CD14-positive monocyte (primary cell): ENCODE results near the gene ACBD6. TPM values are rescaled to one million over a fixed set of nuclear protein-coding genes. Genes with fewer than 3 reads are reported as not detected.

Experiments used
- DNase-seq, 3 donors: peaks; one replicate each; pipeline ENCODE4 v3.0.0-alpha.2; 2011 to 2022
- H2AFZ ChIP-seq: 2 replicates; pipeline ENCODE4 v1.6.0; 2012; ENCODE audit warnings: mild to moderate bottlenecking, low read depth, low read length, inconsistent platforms; ENCODE audit not compliant: insufficient read depth, poor library complexity, severe bottlenecking
- H3K27ac ChIP-seq, 2 donors: 1 replicate in 1 of 2; 2 replicates in 1 of 2; pipeline ENCODE4 v1.5.1; 2012 to 2013; ENCODE audit warnings: low read length in 2 of 2, control low read depth in 1 of 2, inconsistent platforms in 1 of 2, low read depth in 1 of 2, mild to moderate bottlenecking in 1 of 2
- H3K27me3 ChIP-seq, 2 donors: one replicate each; pipeline versions ENCODE4 v1.6.0 to v1.6.1; 2011 to 2013; ENCODE audit warnings: low read length in 2 of 2; ENCODE audit not compliant: control insufficient read depth in 2 of 2, insufficient read depth in 2 of 2
- H3K36me3 ChIP-seq, 2 donors: replicated peaks in 1 of 2; 1 replicate in 1 of 2; 2 replicates in 1 of 2; pipeline versions ENCODE4 v1.5.1 to v1.6.1; 2012 to 2013; ENCODE audit warnings: low read length in 2 of 2, control low read depth in 1 of 2, inconsistent platforms in 1 of 2, mild to moderate bottlenecking in 1 of 2; ENCODE audit not compliant: insufficient read depth in 2 of 2, control insufficient read depth in 1 of 2
- H3K4me1 ChIP-seq, 2 donors: 1 replicate in 1 of 2; 2 replicates in 1 of 2; pipeline versions ENCODE4 v1.5.1 to v1.6.1; 2012 to 2013; ENCODE audit warnings: low read length in 2 of 2, control low read depth in 1 of 2, inconsistent platforms in 1 of 2, mild to moderate bottlenecking in 1 of 2, moderate library complexity in 1 of 2; ENCODE audit not compliant: insufficient read depth in 2 of 2, control insufficient read depth in 1 of 2
- H3K4me2 ChIP-seq: replicated peaks from 2 replicates; pipeline ENCODE3; 2012; ENCODE audit warnings: low read length, moderate library complexity, mild to moderate bottlenecking; ENCODE audit not compliant: poor library complexity, severe bottlenecking; ENCODE audit errors: extremely low read depth
- H3K4me3 ChIP-seq, 3 experiments: fragments of 200-600 bp in 1 of 3; sonication (generic) in 1 of 3; replicated peaks in 1 of 3; 1 replicate in 2 of 3; 2 replicates in 1 of 3; pipeline ENCODE4 v1.5.1; 2011 to 2013; ENCODE audit warnings: low read length in 3 of 3, mild to moderate bottlenecking in 3 of 3, control low read depth in 2 of 3, low read depth in 2 of 3, inconsistent platforms in 1 of 3, moderate library complexity in 1 of 3
- H3K79me2 ChIP-seq: 2 replicates; pipeline ENCODE4 v1.6.0; 2012; ENCODE audit warnings: mild to moderate bottlenecking, control low read depth, inconsistent platforms, low read length, moderate library complexity; ENCODE audit not compliant: insufficient read depth
- H3K9ac ChIP-seq: 2 replicates; pipeline ENCODE4 v1.6.0; 2017; ENCODE audit warnings: low read length, mild to moderate bottlenecking; ENCODE audit not compliant: insufficient read depth, poor library complexity, severe bottlenecking
- H3K9me3 ChIP-seq, 2 donors: replicated peaks in 1 of 2; 1 replicate in 1 of 2; 2 replicates in 1 of 2; pipeline versions ENCODE4 v1.5.1 to v1.6.1; 2012 to 2013; ENCODE audit warnings: low read length in 2 of 2, control low read depth in 1 of 2; ENCODE audit not compliant: control insufficient read depth in 1 of 2, insufficient read depth in 1 of 2
- H4K20me1 ChIP-seq: 2 replicates; pipeline ENCODE4 v1.6.0; 2012; ENCODE audit warnings: mild to moderate bottlenecking, low read length, control low read depth, moderate library complexity; ENCODE audit not compliant: insufficient read depth
- H3K27ac Mint-ChIP-seq, 7 donors: one replicate each; pipeline ENCODE4 v1.8.0; 2020; ENCODE audit warnings: mild to moderate bottlenecking in 7 of 7, mixed read lengths in 7 of 7, moderate library complexity in 6 of 7, inconsistent platforms in 2 of 7
- H3K27me3 Mint-ChIP-seq, 3 donors: one replicate each; pipeline ENCODE4 v1.8.0; 2021 to 2022; ENCODE audit warnings: low read depth in 3 of 3, mild to moderate bottlenecking in 3 of 3, mixed read lengths in 3 of 3, moderate library complexity in 3 of 3, inconsistent platforms in 1 of 3
- H3K36me3 Mint-ChIP-seq, 2 donors: one replicate each; pipeline ENCODE4 v1.8.0; 2020; ENCODE audit warnings: mixed read lengths in 2 of 2, inconsistent platforms in 1 of 2, mild to moderate bottlenecking in 1 of 2
- H3K4me1 Mint-ChIP-seq: one replicate; pipeline ENCODE4 v1.8.0; 2020; ENCODE audit warnings: mild to moderate bottlenecking, mixed read lengths
- H3K4me3 Mint-ChIP-seq, 2 donors: one replicate each; pipeline ENCODE4 v1.8.0; 2020; ENCODE audit warnings: mild to moderate bottlenecking in 2 of 2, mixed read lengths in 2 of 2, moderate library complexity in 1 of 2
- H3K9me3 Mint-ChIP-seq, 7 donors: one replicate each; pipeline ENCODE4 v1.8.0; 2020 to 2022; ENCODE audit warnings: mixed read lengths in 7 of 7, mild to moderate bottlenecking in 6 of 7, moderate library complexity in 6 of 7, inconsistent platforms in 2 of 7
- WGBS: methylation state at CpG from one replicate; pipeline ENCODE4 v1.1.5; 2013; ENCODE audit warnings: missing lambda C conversion rate; ENCODE audit not compliant: insufficient coverage; 5-methylcytosine and 5-hydroxymethylcytosine counted together
- intact Hi-C, 2 donors: fragments of 100-400 bp; cut with micrococcal nuclease; formaldehyde crosslinking; loops; one replicate each; pipeline versions ENCODE4 v1.15.0 to v1.15.1; 2023
- polyA plus RNA-seq, 3 donors: library from polyadenylated mRNA; depleted of rRNA in 1 of 3; unstranded in 2 of 3; stranded (reverse) in 1 of 3; fragments of 300-500 nt in 2 of 3; fragments of >200 nt in 1 of 3; fragmentation: Illumina TruSeq in 2 of 3; gene quantifications; 1 replicate in 2 of 3; 2 replicates in 1 of 3; pipeline ENCODE4 v1.2.3, GENCODE V29; 2012 to 2021
- TF ChIP-seq, protein P1 (sequence below): fragments of 200-600 bp; IDR thresholded peaks from one replicate; pipeline ENCODE4 v1.8.0; 2022; ENCODE audit warnings: antibody characterized with exemption, mild to moderate bottlenecking

Gene ACBD6
- polyA plus RNA-seq, 3 donors = 19.3 to 35.3 (median 19.7) TPM

DNA sequence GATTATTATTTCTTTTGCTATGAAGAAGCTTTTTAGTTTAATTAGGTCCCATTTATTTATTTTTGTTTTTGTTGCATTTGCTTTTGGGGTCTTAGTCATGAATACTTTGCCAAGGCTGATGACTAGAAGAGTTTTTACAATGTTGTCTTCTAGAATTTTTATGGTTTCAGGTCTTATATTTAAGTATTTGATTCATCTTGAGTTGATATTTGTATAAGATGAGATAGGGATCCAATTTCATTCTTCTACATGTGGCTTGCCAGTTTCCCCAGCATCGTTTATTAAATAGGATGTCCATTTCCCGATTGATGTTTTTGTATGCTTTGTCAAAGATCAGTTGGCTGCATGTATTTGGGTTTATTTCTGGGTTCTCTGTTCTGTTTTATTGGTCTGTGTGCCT, 8.5 kb upstream of the ACBD6 start:
- Mint-ChIP-seq H3K4me3 (no peak overlapping the region), H3K36me3 (no peaks in the 10 kb centered on the region), H3K9me3 (peaks cover 0 to 8% (median 4%) of the 10 kb centered on the region in 7 donors), H3K27me3 (peaks cover 2 to 5% (median 3%) of the 10 kb centered on the region in 3 donors), H3K27ac (no peak overlapping the region), H3K4me1 (no peaks in the 10 kb centered on the region)
- no peak for DNase-seq
- Histone ChIP-seq H4K20me1 (no peaks in the 10 kb centered on the region), H3K36me3 (no peaks in the 10 kb centered on the region), H3K4me2 (no peak overlapping the region), H3K27me3 (no peaks in the 10 kb centered on the region), H3K27ac (no peak overlapping the region), H3K79me2 (no peaks in the 10 kb centered on the region), H3K4me1 (no peaks in the 10 kb centered on the region), H2AFZ (no peak overlapping the region), H3K9ac (no peak overlapping the region), H3K9me3 (no peaks in the 10 kb centered on the region), H3K4me3 (no peak overlapping the region)
- WGBS = 100% methylated on average over 2 of the region's 2 CpGs
- TF ChIP-seq, protein P1, sequence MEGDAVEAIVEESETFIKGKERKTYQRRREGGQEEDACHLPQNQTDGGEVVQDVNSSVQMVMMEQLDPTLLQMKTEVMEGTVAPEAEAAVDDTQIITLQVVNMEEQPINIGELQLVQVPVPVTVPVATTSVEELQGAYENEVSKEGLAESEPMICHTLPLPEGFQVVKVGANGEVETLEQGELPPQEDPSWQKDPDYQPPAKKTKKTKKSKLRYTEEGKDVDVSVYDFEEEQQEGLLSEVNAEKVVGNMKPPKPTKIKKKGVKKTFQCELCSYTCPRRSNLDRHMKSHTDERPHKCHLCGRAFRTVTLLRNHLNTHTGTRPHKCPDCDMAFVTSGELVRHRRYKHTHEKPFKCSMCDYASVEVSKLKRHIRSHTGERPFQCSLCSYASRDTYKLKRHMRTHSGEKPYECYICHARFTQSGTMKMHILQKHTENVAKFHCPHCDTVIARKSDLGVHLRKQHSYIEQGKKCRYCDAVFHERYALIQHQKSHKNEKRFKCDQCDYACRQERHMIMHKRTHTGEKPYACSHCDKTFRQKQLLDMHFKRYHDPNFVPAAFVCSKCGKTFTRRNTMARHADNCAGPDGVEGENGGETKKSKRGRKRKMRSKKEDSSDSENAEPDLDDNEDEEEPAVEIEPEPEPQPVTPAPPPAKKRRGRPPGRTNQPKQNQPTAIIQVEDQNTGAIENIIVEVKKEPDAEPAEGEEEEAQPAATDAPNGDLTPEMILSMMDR = no peak
- intact Hi-C loops = loop anchor here (10.0 kb wide), 1 partner anchor 654 kb away; no protein-coding TSS in a partner anchor

GRCh38 chr1:180508725-180509097, 6.3 kb upstream of the ACBD6 start:
- intact Hi-C loops = no loop called here
- TF ChIP-seq, protein P1 = no peak
- DNase-seq = no peak
- 94% methylated on average over 21 of the region's 21 CpGs for WGBS
- no peak overlapping the region for H3K4me3 ChIP-seq
- Mint-ChIP-seq H3K27ac (no peak overlapping the region), H3K4me3 (no peak overlapping the region), H3K4me1 (no peaks in the 10 kb centered on the region), H3K9me3 (peaks cover 0 to 8% (median 4%) of the 10 kb centered on the region in 7 donors), H3K27me3 (peaks cover 2 to 5% (median 3%) of the 10 kb centered on the region in 3 donors), H3K36me3 (no peaks in the 10 kb centered on the region)
- H3K36me3 ChIP-seq = no peaks in the 10 kb centered on the region
- no peaks in the 10 kb centered on the region for H3K27me3 ChIP-seq
- H3K27ac ChIP-seq = no peak overlapping the region
- H3K9ac ChIP-seq = no peak overlapping the region
- H3K9me3 ChIP-seq = no peaks in the 10 kb centered on the region
- no peak overlapping the region for H2AFZ ChIP-seq
- H3K4me2 ChIP-seq = no peak overlapping the region
- H3K79me2 ChIP-seq = no peaks in the 10 kb centered on the region
- H4K20me1 ChIP-seq = no peaks in the 10 kb centered on the region
- peaks cover 0 to under 1% of the 10 kb centered on the region in 2 donors for H3K4me1 ChIP-seq
